HG03280 (cell line): ENCODE results near the gene MCAT.

Experiments
- ATAC-seq: cut with Tn5 transposase; IDR thresholded peaks from one replicate; pipeline ENCODE4 v1.9.1; 2021; ENCODE audit warnings: mild to moderate bottlenecking, moderate library complexity; ENCODE audit not compliant: unreplicated experiment

Gene MCAT

GRCh38 chr22:43094551-43094950 is 48.6 kb downstream of the MCAT start:
- no peak for ATAC-seq

DNA sequence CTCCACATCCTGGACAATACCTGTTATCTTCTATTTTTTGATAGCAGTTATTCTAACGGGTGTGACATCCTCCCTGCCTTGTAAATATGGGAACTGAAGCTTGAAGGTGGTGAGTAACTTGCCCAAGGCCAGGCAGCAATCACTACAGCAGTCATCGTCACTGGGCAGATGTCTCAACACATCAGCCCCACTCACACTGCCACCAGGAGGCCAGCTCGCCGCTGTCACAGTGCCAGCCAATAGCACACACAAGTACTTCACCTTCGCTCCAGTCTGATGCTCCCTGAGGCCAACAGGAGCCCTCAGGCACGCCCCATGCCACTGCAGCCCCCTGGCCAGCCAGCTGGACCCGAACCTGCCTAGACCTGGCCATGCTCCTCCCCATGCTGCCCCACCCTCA is 49.1 kb downstream of the MCAT start:
- no peak for ATAC-seq

DNA sequence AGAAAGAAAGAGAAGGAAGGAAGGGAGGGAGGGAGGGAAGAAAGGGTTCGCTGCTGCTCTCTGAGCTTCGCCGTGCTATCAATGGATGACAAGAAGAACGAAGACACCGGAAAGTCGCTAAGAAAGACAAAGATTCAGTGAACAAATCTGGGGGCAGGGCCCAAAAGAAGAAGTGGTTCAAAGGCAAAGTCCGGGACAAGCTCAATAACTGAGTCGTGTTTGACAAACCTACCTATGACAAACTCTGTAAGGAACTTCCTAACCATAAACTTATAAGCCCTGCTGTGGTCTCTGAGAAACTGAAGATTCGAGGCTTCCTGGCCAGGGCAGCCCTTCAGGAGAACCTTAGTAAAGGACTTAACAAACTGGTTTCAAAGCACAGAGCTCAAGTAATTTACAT is 51.1 kb downstream of the MCAT start:
- no peak for ATAC-seq

GRCh38 chr22:43090130-43090789 is 52.9 kb downstream of the MCAT start:
- no peak for ATAC-seq

GRCh38 chr22:43088984-43089717 is 54.0 kb downstream of the MCAT start, which contains the start of gene TTLL1:
Gene TTLL1, minus strand, starts transcription at chr22:43089391. Its CDS starts 13,805 bp downstream, at chr22:43075586.
- ATAC-seq, result peak; percentile 86

GRCh38 chr22:43088627-43088983 is 54.6 kb downstream of the MCAT start:
- ATAC-seq, result no peak

- no peak for ATAC-seq
Observed at GRCh38 chr22:43085658-43086606, 57.3 kb downstream of the MCAT start.
